Liver (tissue), 9 donors: ENCODE data around the gene DNAJC15. TPM values are rescaled to one million over a fixed set of nuclear protein-coding genes. Genes with fewer than 3 reads are reported as not detected.

Source experiments
- DNase-seq: peaks from one replicate; pipeline ENCODE4 v3.0.0-alpha.2; 2017; ENCODE audit warnings: low spot score
- H3K27ac ChIP-seq, 2 donors: one replicate each; pipeline ENCODE4 v1.7.0; 2013; ENCODE audit warnings: inconsistent platforms in 2 of 2, low read length in 2 of 2, control low read depth in 1 of 2, low read depth in 1 of 2, mild to moderate bottlenecking in 1 of 2
- H3K27me3 ChIP-seq, 4 donors: one replicate each; pipeline versions ENCODE4 v1.6.1 to v1.7.0; 2013; ENCODE audit warnings: low read length in 3 of 4, inconsistent platforms in 1 of 4, mild to moderate bottlenecking in 1 of 4, moderate library complexity in 1 of 4; ENCODE audit not compliant: control insufficient read depth in 4 of 4, insufficient read depth in 4 of 4
- H3K36me3 ChIP-seq, 4 donors: one replicate each; pipeline versions ENCODE4 v1.6.1 to v1.7.0; 2013; ENCODE audit warnings: low read length in 3 of 4, mild to moderate bottlenecking in 3 of 4, low read depth in 1 of 4, moderate library complexity in 1 of 4; ENCODE audit not compliant: control insufficient read depth in 4 of 4, insufficient read depth in 3 of 4
- H3K4me1 ChIP-seq, 4 donors: one replicate each; pipeline versions ENCODE4 v1.6.1 to v1.7.0; 2013; ENCODE audit warnings: low read length in 3 of 4, mild to moderate bottlenecking in 3 of 4, moderate library complexity in 1 of 4; ENCODE audit not compliant: control insufficient read depth in 4 of 4, insufficient read depth in 4 of 4
- H3K4me3 ChIP-seq, 3 donors: one replicate each; pipeline versions ENCODE4 v1.6.1 to v1.7.0; 2013; ENCODE audit warnings: low read length in 3 of 3, control low read depth in 1 of 3, low read depth in 1 of 3, mild to moderate bottlenecking in 1 of 3
- H3K9ac ChIP-seq, 2 donors: one replicate each; pipeline ENCODE4 v1.7.0; 2013; ENCODE audit warnings: low read length in 2 of 2, mild to moderate bottlenecking in 2 of 2, moderate library complexity in 2 of 2, control low read depth in 1 of 2, low read depth in 1 of 2
- H3K9me3 ChIP-seq, 4 donors: one replicate each; pipeline versions ENCODE4 v1.6.1 to v1.7.0; 2013; ENCODE audit warnings: low read length in 3 of 4; ENCODE audit not compliant: control insufficient read depth in 4 of 4
- ATF3 ChIP-seq: IDR thresholded peaks from 2 replicates; pipeline ENCODE4 v1.6.1; 2016; ENCODE audit warnings: antibody characterized with exemption
- CTCF ChIP-seq: fragments of 150-350 bp; IDR thresholded peaks from 2 replicates; pipeline ENCODE4 v1.5.1; 2017; ENCODE audit warnings: improper control_type of control experiment, low read depth, low read length; ENCODE audit not compliant: missing input control
- EGR1 ChIP-seq, 2 donors: IDR thresholded peaks; 2 replicates each; pipeline ENCODE4 v1.6.1; 2016 to 2018; ENCODE audit warnings: antibody characterized with exemption in 2 of 2, low read depth in 2 of 2
- FOXA1 ChIP-seq: IDR thresholded peaks from 2 replicates; pipeline ENCODE4 v1.6.1; 2016; ENCODE audit warnings: antibody characterized with exemption
- FOXA2 ChIP-seq: IDR thresholded peaks from 2 replicates; pipeline ENCODE4 v1.6.1; 2016; ENCODE audit warnings: antibody characterized with exemption
- HNF4A ChIP-seq, 2 donors: conservative IDR thresholded peaks; 2 replicates each; pipeline ENCODE4 v1.6.1; 2016; ENCODE audit warnings: antibody characterized with exemption in 2 of 2, mild to moderate bottlenecking in 2 of 2
- HNF4G ChIP-seq: IDR thresholded peaks from 2 replicates; pipeline ENCODE4 v1.6.1; 2016; ENCODE audit warnings: antibody characterized with exemption
- JUND ChIP-seq, 2 donors: IDR thresholded peaks; 2 replicates each; pipeline ENCODE4 v1.6.1; 2016; ENCODE audit warnings: antibody characterized with exemption in 2 of 2
- MAX ChIP-seq: IDR thresholded peaks from 2 replicates; pipeline ENCODE4 v1.6.1; 2016; ENCODE audit warnings: antibody characterized with exemption
- NR2F2 ChIP-seq: IDR thresholded peaks from 2 replicates; pipeline ENCODE4 v1.6.1; 2016; ENCODE audit warnings: antibody characterized with exemption
- RAD21 ChIP-seq, 2 donors: IDR thresholded peaks; 2 replicates each; pipeline ENCODE4 v1.6.1; 2016; ENCODE audit warnings: antibody characterized with exemption in 2 of 2, mild to moderate bottlenecking in 2 of 2
- REST ChIP-seq: IDR thresholded peaks from 2 replicates; pipeline ENCODE4 v1.6.1; 2016; ENCODE audit warnings: antibody characterized with exemption, mild to moderate bottlenecking
- RXRA ChIP-seq, 2 donors: IDR thresholded peaks; 2 replicates each; pipeline ENCODE4 v1.6.1; 2017 to 2018; ENCODE audit warnings: antibody characterized with exemption in 2 of 2, mild to moderate bottlenecking in 1 of 2
- SP1 ChIP-seq: IDR thresholded peaks from 2 replicates; pipeline ENCODE4 v1.6.1; 2018; ENCODE audit warnings: antibody characterized with exemption, mild to moderate bottlenecking
- TAF1 ChIP-seq: conservative IDR thresholded peaks from 2 replicates; pipeline ENCODE4 v1.6.1; 2016; ENCODE audit warnings: antibody characterized with exemption, mild to moderate bottlenecking
- YY1 ChIP-seq: IDR thresholded peaks from 2 replicates; pipeline ENCODE4 v1.6.1; 2016; ENCODE audit warnings: antibody characterized with exemption, mild to moderate bottlenecking
- WGBS: extraction: QIAGEN DNeasy Blood & Tissue Kit; methylation state at CpG from one replicate; pipeline ENCODE4 v1.1.7; 2013; 5-methylcytosine and 5-hydroxymethylcytosine counted together
- polyA plus RNA-seq, 2 donors: library from polyadenylated mRNA; stranded (reverse) in 1 of 2; unstranded in 1 of 2; fragments of 200-250 nt in 1 of 2; fragments of >200 nt in 1 of 2; fragmentation: Nextera tagmentation in 1 of 2; extraction: Ambion mirVana in 1 of 2; gene quantifications; one replicate each; pipeline versions ENCODE4 v1.2.1 to v1.2.3, GENCODE V29; 2013 to 2015
- total RNA-seq, 2 donors: library from RNA; depleted of rRNA; stranded (reverse); fragments of >200 nt; gene quantifications; one replicate each; pipeline ENCODE4 v1.2.3, GENCODE V29; 2014
- donor health status: healthy.
- donor health status: healthy.
- donor health status: healthy.
- donor health status: healthy.
- donor health status: healthy.

Gene DNAJC15
- total and polyA plus RNA-seq, 4 donors = 5.8 to 55.4 (median 14.0) TPM

- 93% methylated on average over 1 of the region's 1 CpG for WGBS
- DNase-seq = no peak
- H3K9ac ChIP-seq = no peak overlapping the region
- peaks cover 0 to 2% (median 0%) of the 10 kb centered on the region in 4 donors for H3K36me3 ChIP-seq
- no peaks in the 10 kb centered on the region for H3K9me3 ChIP-seq
- no peaks in the 10 kb centered on the region for H3K27me3 ChIP-seq
- no peak overlapping the region for H3K4me3 ChIP-seq
- H3K4me1 ChIP-seq = peaks cover 4 to 8% (median 6%) of the 10 kb centered on the region in 4 donors
- no peak overlapping the region for H3K27ac ChIP-seq
- TF ChIP-seq RXRA (IDR thresholded peaks at IDR 0.05) = no peak
- no peak for TF ChIP-seq EGR1 (IDR thresholded peaks at IDR 0.05; ENCODE audit: low read depth in 2 of 2)
- no peak for TF ChIP-seq RAD21 (IDR thresholded peaks at IDR 0.05)
- TF ChIP-seq REST = no peak
- TF ChIP-seq YY1 = no peak
- TF ChIP-seq SP1 = no peak
- TF ChIP-seq HNF4A (conservative IDR thresholded peaks at IDR 0.05) = no peak
- TF ChIP-seq ATF3 = no peak
- TF ChIP-seq JUND (IDR thresholded peaks at IDR 0.05) = no peak
- TF ChIP-seq HNF4G = no peak
- TF ChIP-seq CTCF = no peak
- TF ChIP-seq NR2F2 = no peak
- no peak for TF ChIP-seq FOXA2
- no peak for TF ChIP-seq MAX
Measured at GRCh38 chr13:43041369-43041921, 18.1 kb downstream of the DNAJC15 start.

GRCh38 chr13:43042410-43042921 lies 19.1 kb downstream of the DNAJC15 start:
- Histone ChIP-seq H3K4me3 (no peak overlapping the region), H3K9me3 (no peaks in the 10 kb centered on the region), H3K9ac (no peak overlapping the region), H3K36me3 (peaks cover 0 to 5% (median 0%) of the 10 kb centered on the region in 4 donors), H3K27me3 (no peaks in the 10 kb centered on the region), H3K4me1 (peaks cover 4 to 8% (median 6%) of the 10 kb centered on the region in 4 donors), H3K27ac (no peak overlapping the region)
- TF ChIP-seq RAD21 (IDR thresholded peaks at IDR 0.05) (no peak), SP1 (no peak), TAF1 (no peak), HNF4A (conservative IDR thresholded peaks at IDR 0.05) (no peak), JUND (IDR thresholded peaks at IDR 0.05) (no peak), FOXA1 (no peak)
- no peak for DNase-seq
